ENCODE data around the gene HSD17B11.
A peak's percentile ranks its signal among the peaks of the same experiment; 100 is the strongest.
"Not testable (repeated sequence)": the region's sequence is repeated elsewhere in the genome, so short reads cannot be mapped to it uniquely, and the experiment has no call there.

Gene HSD17B11, protein sequence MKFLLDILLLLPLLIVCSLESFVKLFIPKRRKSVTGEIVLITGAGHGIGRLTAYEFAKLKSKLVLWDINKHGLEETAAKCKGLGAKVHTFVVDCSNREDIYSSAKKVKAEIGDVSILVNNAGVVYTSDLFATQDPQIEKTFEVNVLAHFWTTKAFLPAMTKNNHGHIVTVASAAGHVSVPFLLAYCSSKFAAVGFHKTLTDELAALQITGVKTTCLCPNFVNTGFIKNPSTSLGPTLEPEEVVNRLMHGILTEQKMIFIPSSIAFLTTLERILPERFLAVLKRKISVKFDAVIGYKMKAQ

GRCh38 chr4:87390891-87391575, at the start of gene HSD17B11:
TSS of gene HSD17B11 (minus strand) at chr4:87391188. CDS start at chr4:87391070, 118 bp downstream.
- DNase-seq: peak; percentile 84

GRCh38 chr4:87433342-87433741, 42.4 kb upstream of the HSD17B11 start:
- DNase-seq: no peak

DNA sequence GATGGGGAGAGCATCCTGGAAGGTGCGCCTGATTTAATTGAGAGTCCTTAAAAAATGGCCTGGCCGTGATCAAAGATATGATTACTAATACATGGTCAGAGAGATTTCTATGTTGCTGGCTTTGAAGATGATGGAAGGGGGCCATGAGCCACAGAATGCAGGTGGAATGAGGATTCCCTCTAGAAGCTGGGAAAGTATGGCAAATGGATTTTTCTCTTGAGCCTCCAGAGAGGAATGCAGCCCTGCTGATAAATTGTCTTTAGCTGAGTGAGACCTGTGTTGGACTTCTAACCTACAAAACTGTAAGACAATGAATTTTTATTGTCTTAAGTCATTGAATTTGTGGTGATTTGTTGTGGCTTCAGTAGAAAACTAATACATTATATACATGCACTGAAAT, 39.0 kb upstream of the HSD17B11 start:
- DNase-seq: no peak

DNA sequence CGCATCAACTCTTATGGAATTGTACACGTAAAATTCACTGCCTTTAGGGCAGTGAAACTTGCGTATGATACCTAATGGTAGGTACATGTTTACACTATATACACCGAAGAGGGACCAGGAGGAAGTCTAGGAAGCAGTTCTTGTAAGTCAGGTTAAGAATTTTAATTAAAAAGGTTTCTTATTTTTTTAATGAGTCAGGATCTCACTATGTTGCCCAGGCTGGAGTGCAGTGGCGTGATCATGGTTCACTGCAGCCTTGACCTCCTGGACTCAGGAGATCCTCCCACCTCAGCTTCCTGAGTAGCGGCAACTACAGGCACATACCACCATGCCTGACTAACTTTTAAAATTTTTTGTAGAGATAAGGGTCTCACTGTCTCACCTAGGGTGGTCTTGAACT, 38.0 kb upstream of the HSD17B11 start:
- no peak for DNase-seq

DNA sequence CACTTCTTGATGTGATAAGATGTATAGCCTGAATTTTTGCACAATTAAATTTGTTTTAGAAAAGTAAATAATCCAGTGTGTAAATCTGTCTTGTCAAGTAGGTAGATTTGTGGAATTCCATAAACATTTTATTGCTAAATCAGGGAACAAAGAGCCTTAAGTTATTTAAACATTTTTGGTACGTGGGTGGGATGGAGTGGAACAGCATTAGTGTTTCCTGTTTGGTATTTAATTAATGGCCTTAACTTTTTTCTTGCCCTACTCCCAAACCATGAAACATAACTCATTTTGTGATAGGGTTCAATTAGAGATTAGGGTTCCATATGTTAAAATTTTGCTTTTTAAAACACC, 36.5 kb upstream of the HSD17B11 start:
- no peak for DNase-seq

- DNase-seq: no peak
These were observed 36.0 kb upstream of the HSD17B11 start for GRCh38 chr4:87426865-87427517.

- DNase-seq: no peak
These were observed 34.7 kb upstream of the HSD17B11 start for GRCh38 chr4:87425711-87426110.

GRCh38 chr4:87424099-87424543, 33.1 kb upstream of the HSD17B11 start:
- DNase-seq: peak; percentile 56

DNA sequence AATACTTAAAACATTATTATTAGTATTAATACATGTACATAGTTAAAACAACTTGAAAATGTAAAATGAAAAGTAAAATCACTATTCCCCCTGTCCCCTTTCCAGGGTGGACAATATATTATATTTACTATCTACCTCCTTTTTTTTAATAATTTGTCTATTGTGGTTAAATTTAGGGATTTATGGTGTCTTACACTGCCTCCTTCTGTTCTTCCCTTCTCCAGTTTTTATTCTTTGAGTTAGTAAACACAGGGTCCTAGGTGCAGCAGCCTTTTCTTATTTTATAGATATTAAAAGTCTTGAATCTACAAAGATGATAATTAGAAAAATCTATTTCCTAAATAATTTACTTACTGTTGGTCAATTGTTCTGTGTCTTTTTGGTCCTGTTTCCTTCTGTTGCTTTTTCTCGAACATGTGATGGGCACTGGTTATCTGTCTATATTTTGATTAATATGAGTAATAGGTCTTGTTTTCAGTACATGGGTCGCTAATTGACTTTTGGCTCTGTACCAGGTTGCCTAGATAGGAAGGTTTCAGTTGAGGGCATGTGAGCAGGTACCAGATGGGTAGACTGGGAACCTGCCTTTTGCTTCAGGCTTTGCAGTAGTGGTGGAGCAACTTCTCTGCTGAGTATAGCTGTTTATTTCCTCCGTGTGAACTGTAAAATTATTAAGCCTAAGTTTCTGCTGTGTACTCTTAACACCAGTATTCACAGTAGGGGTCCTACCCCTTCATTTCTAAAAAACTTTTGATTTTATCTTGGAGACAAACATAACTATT, 32.5 kb upstream of the HSD17B11 start:
- peak; percentile 88 for DNase-seq

- peak; percentile 92 for DNase-seq
These were observed 31.4 kb upstream of the HSD17B11 start, which contains the start of gene NUDT9 for GRCh38 chr4:87422104-87423052. TSS of gene NUDT9 (plus strand) at chr4:87422573. CDS start at chr4:87422906, 333 bp downstream.

- no peak for DNase-seq
These were observed 29.4 kb upstream of the HSD17B11 start for GRCh38 chr4:87420276-87420830.

GRCh38 chr4:87419578-87420249, 28.7 kb upstream of the HSD17B11 start:
- DNase-seq: no peak

DNA sequence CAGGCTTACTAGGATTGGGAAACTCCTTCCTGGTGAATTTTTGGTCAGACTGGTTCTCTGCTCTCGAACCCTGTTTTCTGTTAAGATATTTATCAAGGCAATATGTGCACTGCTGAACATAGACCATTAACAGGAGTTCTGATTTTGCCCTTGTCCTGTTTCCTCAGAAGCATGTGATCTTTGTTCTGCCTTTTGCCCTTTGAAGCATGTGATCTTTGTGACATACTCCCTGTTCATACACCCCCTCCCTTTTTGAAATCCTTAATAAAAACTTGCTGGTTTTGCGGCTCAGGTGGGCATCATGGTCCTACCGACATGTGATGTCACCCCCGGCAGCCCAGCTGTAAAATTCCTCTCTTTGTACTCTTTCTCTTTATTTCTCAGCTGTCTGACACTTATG, 27.4 kb upstream of the HSD17B11 start:
- not testable (repeated sequence) for DNase-seq

DNA sequence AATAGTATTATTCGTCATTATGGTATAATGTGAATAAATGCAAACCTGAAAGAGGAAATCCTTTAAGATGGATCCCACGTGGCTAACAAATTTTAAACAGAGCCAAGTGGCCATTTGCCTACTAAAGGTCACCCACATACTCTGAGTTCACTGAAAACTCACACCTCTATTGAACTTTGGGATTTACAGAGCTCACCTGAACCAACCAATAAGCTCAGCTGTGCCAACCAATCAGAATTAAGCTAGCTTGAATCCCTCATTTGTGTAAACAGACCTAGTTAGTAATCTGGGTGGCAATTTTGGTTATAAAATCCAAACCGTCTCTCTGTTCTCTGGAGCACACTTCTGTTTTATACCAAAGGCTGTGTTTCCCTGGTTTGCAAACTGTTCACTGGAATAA, 26.0 kb upstream of the HSD17B11 start:
- no peak for DNase-seq

DNA sequence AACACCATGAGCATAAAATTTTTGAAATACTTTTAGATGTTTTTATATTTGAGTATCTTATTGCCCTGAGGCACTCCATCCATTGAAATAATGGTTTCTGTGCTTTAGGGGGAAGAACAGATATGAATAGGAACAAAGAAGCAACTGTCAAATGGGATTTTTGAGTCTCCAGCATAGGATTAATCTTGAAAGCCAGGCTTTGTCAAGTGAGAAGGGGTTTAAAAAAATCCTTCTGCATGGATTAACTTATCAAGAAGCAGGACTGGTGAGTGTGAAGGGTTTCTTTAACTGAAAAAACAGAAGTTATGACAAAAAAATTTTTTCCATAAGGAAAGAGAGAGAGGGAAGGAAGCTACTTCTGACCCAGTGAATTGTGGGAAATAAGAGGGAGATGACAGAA, 23.8 kb upstream of the HSD17B11 start:
- DNase-seq: no peak

DNA sequence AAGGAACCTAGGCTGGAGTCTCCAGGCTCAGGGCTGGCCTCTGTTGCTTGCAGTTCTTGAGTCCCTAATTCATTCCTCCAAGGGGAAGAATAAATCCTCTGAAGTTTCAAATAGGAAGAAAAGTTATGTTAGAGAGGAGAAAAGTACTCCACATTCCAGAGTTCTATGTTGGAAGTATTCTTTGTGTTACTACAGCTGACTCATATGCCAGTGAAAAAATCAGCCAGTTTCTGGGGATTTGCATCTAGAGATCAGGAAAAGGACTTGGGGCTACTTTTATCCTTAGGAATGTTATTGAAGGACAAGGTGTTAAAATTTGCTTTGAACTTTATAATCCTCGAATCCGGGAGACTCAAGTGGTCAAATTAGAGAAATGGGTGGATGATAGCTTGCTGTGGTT, 19.7 kb upstream of the HSD17B11 start:
- DNase-seq: no peak

GRCh38 chr4:87410157-87410556, 19.2 kb upstream of the HSD17B11 start:
- no peak for DNase-seq

DNA sequence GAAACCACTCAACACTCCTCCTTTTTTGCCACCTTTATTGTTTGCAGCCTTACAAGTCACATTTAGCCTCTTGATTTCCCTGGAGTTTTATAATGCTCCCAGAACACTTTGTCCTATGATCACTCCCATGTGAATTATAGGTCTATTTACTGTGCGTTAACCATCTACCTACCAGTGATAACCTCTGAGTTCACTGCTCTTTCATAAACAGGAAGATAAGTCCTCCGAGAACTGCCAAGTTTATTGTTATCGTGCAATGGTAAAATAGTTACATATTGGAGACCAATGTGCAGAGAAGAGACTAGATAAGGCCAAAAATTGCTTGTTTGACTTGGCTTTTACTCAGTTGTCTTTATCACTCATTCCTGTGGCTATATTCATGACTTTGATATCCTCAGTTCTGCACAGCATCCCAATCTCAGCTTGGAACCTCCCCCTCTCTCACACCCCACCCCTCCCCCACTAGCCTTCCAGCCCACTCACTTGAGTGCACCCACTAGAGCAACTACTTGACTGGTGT, 18.5 kb upstream of the HSD17B11 start:
- DNase-seq: no peak

DNA sequence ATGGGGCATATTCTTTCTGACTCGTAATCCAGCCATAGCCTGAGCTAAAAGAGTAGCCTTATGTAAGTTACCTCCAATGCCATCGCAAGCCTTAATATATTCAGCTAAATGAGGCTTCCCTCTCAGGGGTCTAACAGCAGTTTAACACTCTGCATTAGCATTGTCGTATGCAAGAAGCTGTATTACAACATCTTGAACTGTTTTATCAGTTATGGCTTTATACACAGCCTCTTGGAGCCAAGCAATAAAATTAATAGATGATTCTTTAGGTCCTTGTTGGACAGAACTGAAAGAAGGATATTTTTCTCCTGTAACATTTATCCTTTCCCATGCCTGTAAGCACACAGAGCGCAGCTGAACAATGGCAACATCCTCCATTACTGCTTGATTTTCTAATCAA, 15.9 kb upstream of the HSD17B11 start:
- not testable (repeated sequence) for DNase-seq

DNA sequence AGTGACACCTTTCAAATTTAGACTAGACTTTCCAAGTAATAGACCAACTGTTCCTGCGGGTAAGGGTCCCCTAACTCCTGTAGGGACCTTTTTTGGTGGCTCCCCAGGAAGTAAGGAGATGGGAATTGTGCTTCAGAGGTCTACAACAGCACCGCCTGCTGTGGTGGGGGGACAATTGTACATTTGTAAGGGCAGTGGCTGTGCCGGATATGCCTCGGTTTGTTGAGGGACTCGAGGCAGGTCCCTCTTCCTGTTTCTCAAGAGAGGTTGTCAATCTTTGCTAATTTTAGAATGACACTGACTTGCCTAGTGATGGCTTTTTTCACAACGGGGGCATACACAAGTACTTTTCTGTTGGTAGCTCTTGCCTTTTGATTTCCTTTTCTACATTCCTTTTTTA, 15.5 kb upstream of the HSD17B11 start:
- no peak for DNase-seq
